Suprapubic skin (tissue), 4 donors: ENCODE data around the gene CUL9. TPM values are rescaled to one million over a fixed set of nuclear protein-coding genes. Genes with fewer than 3 reads are reported as not detected.

Source experiments
- DNase-seq, 2 donors: peaks; one replicate each; pipeline ENCODE4 v3.0.0-alpha.2; 2019; ENCODE audit warnings: low spot score in 2 of 2
- H3K27ac ChIP-seq: fragments of 200-600 bp; sonication (generic); one replicate; pipeline ENCODE4 v1.5.1; 2019
- H3K27me3 ChIP-seq: fragments of 200-600 bp; sonication (generic); one replicate; pipeline ENCODE4 v1.5.1; 2019
- H3K36me3 ChIP-seq: fragments of 200-600 bp; sonication (generic); one replicate; pipeline ENCODE4 v1.5.1; 2019
- H3K4me1 ChIP-seq: fragments of 200-600 bp; sonication (generic); one replicate; pipeline ENCODE4 v1.5.1; 2019
- H3K4me3 ChIP-seq: fragments of 200-600 bp; sonication (generic); one replicate; pipeline ENCODE4 v1.5.1; 2019; ENCODE audit warnings: mild to moderate bottlenecking
- H3K9me3 ChIP-seq: fragments of 200-600 bp; sonication (generic); one replicate; pipeline ENCODE4 v1.5.1; 2019
- CTCF ChIP-seq, 2 donors: fragments of 200-600 bp in 1 of 2; fragments of 450-650 bp in 1 of 2; sonication (generic) in 1 of 2; IDR thresholded peaks; one replicate each; pipeline ENCODE4 v1.5.1; 2016 to 2019; ENCODE audit warnings: antibody characterized with exemption in 2 of 2, mild to moderate bottlenecking in 1 of 2, moderate library complexity in 1 of 2
- EP300 ChIP-seq: sonication (generic); formaldehyde crosslinking; IDR thresholded peaks from one replicate; pipeline ENCODE4 v1.6.1; 2017; ENCODE audit warnings: antibody characterized with exemption
- POLR2A ChIP-seq, 2 donors: fragments of 450-650 bp; IDR thresholded peaks; one replicate each; pipeline ENCODE4 v1.6.1; 2017; ENCODE audit warnings: antibody characterized with exemption in 2 of 2, mild to moderate bottlenecking in 2 of 2, moderate library complexity in 2 of 2
- POLR2AphosphoS5 ChIP-seq, 3 donors: sonication (generic); formaldehyde crosslinking; IDR thresholded peaks; one replicate each; pipeline ENCODE4 v1.6.1; 2017; ENCODE audit warnings: antibody characterized with exemption in 3 of 3
- WGBS: methylation state at CpG from one replicate; pipeline ENCODE4 v1.1.5; 2018; 5-methylcytosine and 5-hydroxymethylcytosine counted together
- total RNA-seq, 4 donors: library from RNA; depleted of rRNA; stranded (reverse); fragments of >200 nt; gene quantifications; one replicate each; pipeline ENCODE4 v1.1.0, GENCODE V29; 2016

Gene CUL9
- total RNA-seq, 4 donors from 2014 or later, result 51.8 to 130 (median 92.4) TPM

DNA sequence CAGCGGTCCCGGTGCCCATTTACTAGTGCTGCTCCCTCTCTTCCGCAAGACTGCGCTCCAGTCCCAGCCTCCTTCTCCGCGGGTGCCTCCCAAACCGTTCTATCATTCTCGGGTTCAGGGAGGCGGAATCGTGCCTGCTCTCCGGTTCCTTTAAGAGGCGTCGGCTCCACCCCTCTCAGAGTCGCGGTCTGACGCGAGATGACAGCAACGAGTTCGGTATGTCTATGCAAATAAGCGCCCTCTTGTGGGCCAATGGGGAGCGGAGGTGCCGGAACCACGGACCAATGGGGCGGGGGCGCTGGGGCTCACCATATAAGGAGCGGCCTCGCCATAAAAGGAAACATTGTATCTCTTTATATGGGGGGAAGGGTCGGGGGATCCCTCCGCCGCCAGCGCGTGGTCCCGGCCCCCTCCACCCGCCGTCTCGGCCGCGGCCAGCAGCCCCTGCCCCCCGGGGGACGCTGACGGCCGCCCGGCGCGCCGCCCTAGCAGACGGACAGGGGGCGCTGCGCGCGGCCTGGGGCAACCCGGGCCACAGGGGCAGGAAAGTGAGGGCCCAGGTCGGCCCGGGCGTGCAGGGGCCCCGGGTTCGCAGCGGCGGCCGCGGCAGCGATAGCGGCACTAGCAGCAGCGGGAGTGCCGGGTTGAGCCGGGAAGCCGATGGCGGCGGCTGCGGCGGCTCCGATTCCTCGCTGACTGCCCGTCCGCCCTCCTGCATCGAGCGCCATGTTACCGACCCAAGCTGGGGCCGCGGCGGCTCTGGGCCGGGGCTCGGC lies 10.9 kb upstream of the CUL9 start, which contains the start of gene SRF:
Gene SRF, plus strand, starts transcription at position 339 of the 776 bp plus-strand sequence. Its CDS starts 388 bp downstream, at position 727.
- H3K4me3 ChIP-seq, result peak within 1 kb of the TSS; percentile 94
- H3K27ac ChIP-seq, result peak within 1 kb of the TSS; percentile 96
- peaks cover 7% of the 10 kb centered on the region for H3K36me3 ChIP-seq
- H3K9me3 ChIP-seq, result no peaks in the 10 kb centered on the region
- under 1% methylated on average over 37 of the region's 83 CpGs for WGBS
- H3K27me3 ChIP-seq, result no peaks in the 10 kb centered on the region
- DNase-seq, result peak; percentile 100
- H3K4me1 ChIP-seq, result peaks cover 41% of the 10 kb centered on the region
- peak; percentile 78 to 84 for TF ChIP-seq CTCF (IDR thresholded peaks at IDR 0.05)
- TF ChIP-seq POLR2A (IDR thresholded peaks at IDR 0.05), result peak in 1 of 2 donors; percentile 19
- TF ChIP-seq EP300, result no peak
- peak in 1 of 3 donors; percentile 70 for TF ChIP-seq POLR2AphosphoS5 (IDR thresholded peaks at IDR 0.05)

DNA sequence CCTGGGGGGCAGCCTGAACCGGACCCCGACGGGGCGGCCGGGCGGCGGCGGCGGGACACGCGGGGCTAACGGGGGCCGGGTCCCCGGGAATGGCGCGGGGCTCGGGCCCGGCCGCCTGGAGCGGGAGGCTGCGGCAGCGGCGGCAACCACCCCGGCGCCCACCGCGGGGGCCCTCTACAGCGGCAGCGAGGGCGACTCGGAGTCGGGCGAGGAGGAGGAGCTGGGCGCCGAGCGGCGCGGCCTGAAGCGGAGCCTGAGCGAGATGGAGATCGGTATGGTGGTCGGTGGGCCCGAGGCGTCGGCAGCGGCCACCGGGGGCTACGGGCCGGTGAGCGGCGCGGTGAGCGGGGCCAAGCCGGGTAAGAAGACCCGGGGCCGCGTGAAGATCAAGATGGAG lies 10.3 kb upstream of the CUL9 start:
- H3K36me3 ChIP-seq, result peaks cover 13% of the 10 kb centered on the region
- H3K4me3 ChIP-seq, result peak overlapping the region; percentile 94
- DNase-seq, result no peak
- no peaks in the 10 kb centered on the region for H3K27me3 ChIP-seq
- TF ChIP-seq POLR2A (IDR thresholded peaks at IDR 0.05), result no peak
- TF ChIP-seq POLR2AphosphoS5 (IDR thresholded peaks at IDR 0.05), result no peak
- no peak for TF ChIP-seq EP300
- no peak for TF ChIP-seq CTCF (IDR thresholded peaks at IDR 0.05)
- H3K27ac ChIP-seq, result peak overlapping the region; percentile 96
- 0% methylated on average over 19 of the region's 57 CpGs for WGBS
- peaks cover 41% of the 10 kb centered on the region for H3K4me1 ChIP-seq
- H3K9me3 ChIP-seq, result no peaks in the 10 kb centered on the region

DNA sequence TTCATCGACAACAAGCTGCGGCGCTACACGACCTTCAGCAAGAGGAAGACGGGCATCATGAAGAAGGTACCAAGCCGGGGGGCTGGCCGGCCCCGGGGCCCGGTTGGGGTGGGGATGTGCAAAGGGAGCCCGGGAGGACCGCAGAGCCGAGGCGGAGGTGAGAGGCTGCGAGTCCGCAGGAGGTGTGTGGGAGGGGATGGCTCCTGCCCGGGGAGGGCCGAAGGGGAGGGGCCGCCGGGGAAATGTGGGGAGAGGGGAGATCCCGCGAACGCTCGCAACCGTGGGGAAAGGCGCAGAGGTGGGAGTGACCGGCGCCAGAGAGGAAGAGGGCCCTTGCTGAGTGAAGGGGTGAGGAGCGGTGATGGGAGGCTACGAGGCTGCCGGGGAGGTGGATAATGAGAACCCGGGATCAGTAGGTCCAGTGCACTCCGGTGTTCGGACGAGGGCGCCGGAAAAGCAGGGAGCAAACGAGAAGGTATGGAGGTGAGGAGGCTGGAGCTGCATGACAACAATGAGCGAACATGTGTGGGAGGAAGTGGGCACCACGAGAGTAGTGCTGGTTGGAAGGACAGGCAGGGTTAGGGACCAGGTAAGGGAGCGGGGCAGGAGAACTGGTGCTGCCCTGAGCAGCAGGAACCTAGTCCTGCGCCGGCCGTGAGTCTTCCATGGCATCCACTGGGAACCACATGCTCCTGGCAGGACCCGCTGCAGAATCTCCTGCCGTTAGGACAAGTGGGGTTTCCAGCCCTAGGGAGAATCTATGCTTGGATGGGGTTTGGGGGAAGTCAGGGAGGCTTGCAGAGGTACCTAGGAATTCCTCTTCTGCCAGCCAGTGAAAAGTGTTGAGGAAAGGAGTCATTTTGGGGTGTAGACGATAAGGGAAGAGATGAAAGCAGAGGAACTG lies 9.6 kb upstream of the CUL9 start:
- H3K9me3 ChIP-seq, result no peaks in the 10 kb centered on the region
- DNase-seq, result peak in 1 of 2 donors; percentile 86

DNA sequence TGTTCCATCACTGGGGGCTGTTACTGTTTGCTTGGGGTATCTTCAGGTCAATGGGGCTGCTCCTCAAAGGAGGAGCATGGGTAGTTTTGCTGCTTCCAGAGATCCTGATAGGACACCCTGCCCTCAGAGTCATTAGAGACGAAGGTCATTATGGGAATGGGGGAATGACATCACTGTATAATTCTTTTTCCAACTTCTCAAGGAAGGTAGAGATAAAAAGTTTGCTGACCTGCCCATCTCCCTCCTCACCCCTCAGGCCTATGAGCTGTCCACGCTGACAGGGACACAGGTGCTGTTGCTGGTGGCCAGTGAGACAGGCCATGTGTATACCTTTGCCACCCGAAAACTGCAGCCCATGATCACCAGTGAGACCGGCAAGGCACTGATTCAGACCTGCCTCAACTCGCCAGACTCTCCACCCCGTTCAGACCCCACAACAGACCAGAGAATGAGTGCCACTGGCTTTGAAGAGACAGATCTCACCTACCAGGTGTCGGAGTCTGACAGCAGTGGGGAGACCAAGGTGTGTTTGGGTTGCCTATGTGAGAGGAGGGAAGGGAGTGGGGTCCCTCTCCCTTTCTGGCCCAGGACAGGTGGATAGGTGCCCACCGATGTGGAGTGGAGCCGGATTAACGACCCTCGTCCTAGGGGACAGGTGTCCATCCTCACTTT lies 8.3 kb upstream of the CUL9 start:
- TF ChIP-seq POLR2AphosphoS5 (IDR thresholded peaks at IDR 0.05) (no peak), CTCF (IDR thresholded peaks at IDR 0.05) (no peak), POLR2A (IDR thresholded peaks at IDR 0.05) (no peak), EP300 (no peak)
- Histone ChIP-seq H3K36me3 (peaks cover 26% of the 10 kb centered on the region), H3K4me1 (peaks cover 41% of the 10 kb centered on the region), H3K27ac (peak overlapping the region; percentile 96), H3K4me3 (peak overlapping the region; percentile 94), H3K9me3 (no peaks in the 10 kb centered on the region), H3K27me3 (no peaks in the 10 kb centered on the region)
- WGBS, result 35% methylated on average over 7 of the region's 11 CpGs
- DNase-seq, result no peak

More for the DNA sequence above, 9.6 kb upstream of the CUL9 start:
- Histone ChIP-seq H3K27ac (peak overlapping the region; percentile 96), H3K4me3 (peak overlapping the region; percentile 94), H3K4me1 (peaks cover 41% of the 10 kb centered on the region), H3K36me3 (peaks cover 15% of the 10 kb centered on the region), H3K27me3 (no peaks in the 10 kb centered on the region)
- 3% methylated on average over 45 of the region's 46 CpGs for WGBS
- TF ChIP-seq POLR2AphosphoS5 (IDR thresholded peaks at IDR 0.05) (no peak), POLR2A (IDR thresholded peaks at IDR 0.05) (no peak), CTCF (IDR thresholded peaks at IDR 0.05) (no peak), EP300 (no peak)
